Measurements from ENCODE around the gene CELSR1. TPM values are rescaled to one million over a fixed set of nuclear protein-coding genes. Genes with fewer than 3 reads are reported as not detected.

The CELSR1 gene
- total and polyA plus RNA-seq, 12 donors: 0.11 to 4.3 (median 1.9) TPM

GRCh38 chr22:46371623-46372226, 165.7 kb downstream of the CELSR1 start:
- TF ChIP-seq, protein P1, sequence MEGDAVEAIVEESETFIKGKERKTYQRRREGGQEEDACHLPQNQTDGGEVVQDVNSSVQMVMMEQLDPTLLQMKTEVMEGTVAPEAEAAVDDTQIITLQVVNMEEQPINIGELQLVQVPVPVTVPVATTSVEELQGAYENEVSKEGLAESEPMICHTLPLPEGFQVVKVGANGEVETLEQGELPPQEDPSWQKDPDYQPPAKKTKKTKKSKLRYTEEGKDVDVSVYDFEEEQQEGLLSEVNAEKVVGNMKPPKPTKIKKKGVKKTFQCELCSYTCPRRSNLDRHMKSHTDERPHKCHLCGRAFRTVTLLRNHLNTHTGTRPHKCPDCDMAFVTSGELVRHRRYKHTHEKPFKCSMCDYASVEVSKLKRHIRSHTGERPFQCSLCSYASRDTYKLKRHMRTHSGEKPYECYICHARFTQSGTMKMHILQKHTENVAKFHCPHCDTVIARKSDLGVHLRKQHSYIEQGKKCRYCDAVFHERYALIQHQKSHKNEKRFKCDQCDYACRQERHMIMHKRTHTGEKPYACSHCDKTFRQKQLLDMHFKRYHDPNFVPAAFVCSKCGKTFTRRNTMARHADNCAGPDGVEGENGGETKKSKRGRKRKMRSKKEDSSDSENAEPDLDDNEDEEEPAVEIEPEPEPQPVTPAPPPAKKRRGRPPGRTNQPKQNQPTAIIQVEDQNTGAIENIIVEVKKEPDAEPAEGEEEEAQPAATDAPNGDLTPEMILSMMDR (IDR thresholded peaks at IDR 0.05): no peak
- TF ChIP-seq POLR2A (IDR thresholded peaks at IDR 0.05): no peak
- WGBS, 4 donors: 76 to 87% (median 81%) methylated on average over 2 of the region's 2 CpGs
- DNase-seq: no peak
- Histone ChIP-seq H3K36me3 (replicated peaks in 1 of 2) (no peaks in the 10 kb centered on the region), H3K27me3 (peaks cover 3% of the 10 kb centered on the region), H3K4me3 (no peak overlapping the region), H3K4me1 (replicated peaks in 1 of 2) (no peaks in the 10 kb centered on the region), H3K9me3 (replicated peaks in 1 of 3) (peaks cover 0 to 7% (median 0%) of the 10 kb centered on the region in 3 donors), H3K27ac (no peak overlapping the region)
- intact Hi-C loops (cut with DNase I): no loop called here

DNA sequence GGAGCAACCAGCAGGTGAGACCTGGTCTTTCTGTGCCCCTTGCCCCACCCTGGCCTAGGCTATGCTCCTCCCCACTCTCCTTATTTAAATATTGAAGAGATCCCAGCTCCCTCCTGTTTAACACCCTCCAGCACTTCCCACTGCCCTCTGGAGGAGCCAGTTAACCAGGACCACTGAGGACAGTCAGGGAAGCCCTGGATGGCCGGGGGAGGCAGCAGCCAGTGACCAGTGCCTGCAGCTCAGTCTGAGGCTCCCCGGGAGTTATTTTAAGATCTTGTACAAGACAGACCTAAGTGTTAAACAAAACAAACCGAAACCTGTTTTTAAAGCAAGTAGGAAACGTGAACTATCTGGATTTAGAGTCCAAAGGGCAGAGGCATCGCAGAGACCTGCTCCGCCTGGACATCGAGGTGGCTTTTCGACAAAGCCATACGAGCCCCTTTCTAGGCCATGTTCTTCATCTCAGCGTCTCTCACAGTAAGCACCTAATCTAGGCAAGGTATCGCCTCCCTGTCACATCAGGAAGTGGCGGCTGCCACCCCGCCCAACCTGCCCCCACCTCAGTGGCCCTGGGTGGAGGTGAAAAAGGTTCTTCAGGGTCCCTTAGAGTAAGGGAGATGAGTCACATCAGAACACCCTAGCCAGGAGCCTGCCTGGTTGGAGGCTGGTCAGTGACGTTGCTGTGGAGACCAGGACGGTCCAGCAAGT, 166.7 kb downstream of the CELSR1 start:
- TF ChIP-seq, protein P1 (IDR thresholded peaks at IDR 0.05): no peak
- TF ChIP-seq POLR2A (IDR thresholded peaks at IDR 0.05): no peak
- no peak overlapping the region for H3K4me3 ChIP-seq
- DNase-seq: no peak
- intact Hi-C loops (cut with DNase I): no loop called here
- H3K27me3 ChIP-seq: peaks cover 5% of the 10 kb centered on the region
- peaks cover 0 to under 1% (median 0%) of the 10 kb centered on the region in 3 donors for H3K9me3 ChIP-seq (replicated peaks in 1 of 3)
- no peaks in the 10 kb centered on the region for H3K4me1 ChIP-seq (replicated peaks in 1 of 2)
- no peaks in the 10 kb centered on the region for H3K36me3 ChIP-seq (replicated peaks in 1 of 2)
- WGBS, 4 donors: 79 to 84% (median 82%) methylated on average over 14 to 15 of the region's 15 CpGs
- no peak overlapping the region for H3K27ac ChIP-seq

GRCh38 chr22:46369716-46370583, 167.5 kb downstream of the CELSR1 start:
- Histone ChIP-seq H3K27ac (no peak overlapping the region), H3K9me3 (replicated peaks in 1 of 3) (no peaks in the 10 kb centered on the region), H3K36me3 (replicated peaks in 1 of 2) (no peaks in the 10 kb centered on the region), H3K27me3 (peaks cover 5% of the 10 kb centered on the region), H3K4me1 (replicated peaks in 1 of 2) (no peaks in the 10 kb centered on the region), H3K4me3 (no peak overlapping the region)
- intact Hi-C loops (cut with DNase I): loop anchor here (2.0 to 5.0 kb wide), 2 partner anchors 167 to 173 kb away; partner anchors contain the start of gene CELSR1 (in 1 of the 2)
- no peak for DNase-seq
- WGBS, 4 donors: 86 to 88% (median 87%) methylated on average over 20 to 25 of the region's 25 CpGs
- TF ChIP-seq POLR2A (IDR thresholded peaks at IDR 0.05): no peak
- TF ChIP-seq, protein P1 (IDR thresholded peaks at IDR 0.05): no peak

Data from adrenal gland (tissue), 12 donors.